Neuron (in vitro differentiated cells): ENCODE measurements around the gene OR2T34.
"Not testable (repeated sequence)": the region's sequence is repeated elsewhere in the genome, so short reads cannot be mapped to it uniquely, and the experiment has no call there.

ENCODE experiments used
- H2AFZ ChIP-seq: one replicate; pipeline ENCODE4 v1.6.1; 2013; ENCODE audit warnings: low read depth, mild to moderate bottlenecking, inconsistent platforms, low read length, moderate library complexity
- H3K27me3 ChIP-seq: one replicate; pipeline ENCODE4 v1.6.1; 2013; ENCODE audit warnings: low read length; ENCODE audit not compliant: insufficient read depth
- H3K36me3 ChIP-seq: one replicate; pipeline ENCODE4 v1.6.1; 2013; ENCODE audit warnings: low read length; ENCODE audit not compliant: insufficient read depth
- H3K4me1 ChIP-seq: one replicate; pipeline ENCODE4 v1.6.1; 2013; ENCODE audit warnings: low read length; ENCODE audit not compliant: insufficient read depth
- H3K4me3 ChIP-seq: 2 replicates; pipeline ENCODE4 v1.5.1; 2013; ENCODE audit warnings: mild to moderate bottlenecking, low read length, moderate library complexity
- H3K9me3 ChIP-seq: one replicate; pipeline ENCODE4 v1.6.1; 2013; ENCODE audit warnings: low read length

OR2T34 gene

GRCh38 chr1:248589334-248589733, 14.8 kb upstream of the OR2T34 start:
- no peak overlapping the region for H2AFZ ChIP-seq
- H3K4me3 ChIP-seq: no peak overlapping the region
- no peaks in the 10 kb centered on the region for H3K9me3 ChIP-seq
- H3K4me1 ChIP-seq: no peaks in the 10 kb centered on the region
- no peaks in the 10 kb centered on the region for H3K27me3 ChIP-seq
- no peaks in the 10 kb centered on the region for H3K36me3 ChIP-seq

GRCh38 chr1:248585266-248585665, 10.7 kb upstream of the OR2T34 start:
- Histone ChIP-seq H3K4me1 (no peaks in the 10 kb centered on the region), H3K27me3 (no peaks in the 10 kb centered on the region), H2AFZ (no peak overlapping the region), H3K9me3 (no peaks in the 10 kb centered on the region), H3K4me3 (no peak overlapping the region), H3K36me3 (no peaks in the 10 kb centered on the region)

- no peak overlapping the region for H2AFZ ChIP-seq
- H3K27me3 ChIP-seq: no peaks in the 10 kb centered on the region
- no peak overlapping the region for H3K4me3 ChIP-seq
- H3K4me1 ChIP-seq: no peaks in the 10 kb centered on the region
- no peaks in the 10 kb centered on the region for H3K9me3 ChIP-seq
- no peaks in the 10 kb centered on the region for H3K36me3 ChIP-seq
Observed at GRCh38 chr1:248576260-248576980, 1.9 kb upstream of the OR2T34 start.

GRCh38 chr1:248573856-248574255, 701 bp downstream of the OR2T34 start:
- H3K9me3 ChIP-seq, H3K27me3 ChIP-seq, H3K36me3 ChIP-seq, H2AFZ ChIP-seq, H3K4me1 ChIP-seq, H3K4me3 ChIP-seq: not testable (repeated sequence)

GRCh38 chr1:248572049-248572448, 2.5 kb downstream of the OR2T34 start:
- not testable (repeated sequence) for H3K4me1 ChIP-seq, H3K36me3 ChIP-seq, H3K4me3 ChIP-seq, H3K9me3 ChIP-seq, H2AFZ ChIP-seq, H3K27me3 ChIP-seq

GRCh38 chr1:248570811-248571210, 3.7 kb downstream of the OR2T34 start:
- not testable (repeated sequence) for H3K4me1 ChIP-seq, H3K36me3 ChIP-seq, H3K9me3 ChIP-seq, H3K27me3 ChIP-seq, H3K4me3 ChIP-seq, H2AFZ ChIP-seq

GRCh38 chr1:248569049-248569448, 5.5 kb downstream of the OR2T34 start:
- not testable (repeated sequence) for H3K4me3 ChIP-seq, H3K9me3 ChIP-seq, H3K36me3 ChIP-seq, H3K4me1 ChIP-seq, H2AFZ ChIP-seq, H3K27me3 ChIP-seq

- not testable (repeated sequence) for H3K9me3 ChIP-seq, H3K36me3 ChIP-seq, H3K4me3 ChIP-seq, H3K4me1 ChIP-seq, H3K27me3 ChIP-seq, H2AFZ ChIP-seq
Observed at GRCh38 chr1:248565530-248566373, 8.8 kb downstream of the OR2T34 start.

GRCh38 chr1:248562672-248563071, 11.9 kb downstream of the OR2T34 start, which contains the start of gene OR2T29:
OR2T29 (minus strand) TSS chr1:248562772; CDS start chr1:248559491, 3,281 bp downstream.
- not testable (repeated sequence) for H3K4me1 ChIP-seq, H3K36me3 ChIP-seq, H3K27me3 ChIP-seq, H3K4me3 ChIP-seq, H2AFZ ChIP-seq, H3K9me3 ChIP-seq

GRCh38 chr1:248551027-248551426, 23.5 kb downstream of the OR2T34 start:
- not testable (repeated sequence) for H3K4me3 ChIP-seq, H3K27me3 ChIP-seq, H2AFZ ChIP-seq, H3K36me3 ChIP-seq, H3K4me1 ChIP-seq, H3K9me3 ChIP-seq

- not testable (repeated sequence) for H3K36me3 ChIP-seq, H2AFZ ChIP-seq, H3K9me3 ChIP-seq, H3K4me3 ChIP-seq, H3K4me1 ChIP-seq, H3K27me3 ChIP-seq
Observed at GRCh38 chr1:248547383-248547782, 27.2 kb downstream of the OR2T34 start.

GRCh38 chr1:248537449-248537848, 37.1 kb downstream of the OR2T34 start:
- H3K36me3 ChIP-seq, H3K4me3 ChIP-seq, H3K4me1 ChIP-seq, H3K9me3 ChIP-seq, H3K27me3 ChIP-seq, H2AFZ ChIP-seq: not testable (repeated sequence)
